Measurements from ENCODE around the gene NMD3.
"Not testable (repeated sequence)": the region's sequence is repeated elsewhere in the genome, so short reads cannot be mapped to it uniquely, and the experiment has no call there.

NMD3 gene

GRCh38 chr3:161273589-161274218 is 52.6 kb downstream of the NMD3 start:
- Histone ChIP-seq H3K18ac (ENCODE audit: low read length) (no peak overlapping the region), H3K27ac (ENCODE audit: low read depth, low read length) (no peak overlapping the region), H3K4me2 (ENCODE audit: low read length) (no peak overlapping the region), H2AFZ (ENCODE audit: insufficient read depth, low read length, poor library complexity) (no peak overlapping the region), H4K91ac (ENCODE audit: low read depth, low read length) (no peak overlapping the region), H2BK12ac (ENCODE audit: low read length) (no peak overlapping the region), H3K4me1 (ENCODE audit: control insufficient read depth in 1 of 2, insufficient read depth in 2 of 2, low read length in 2 of 2) (peaks cover 3 to 7% of the 10 kb centered on the region in 2 experiments), H3K14ac (ENCODE audit: low read length) (no peak overlapping the region), H4K12ac (ENCODE audit: low read depth, low read length) (no peak overlapping the region), H3K79me1 (ENCODE audit: low read length) (peaks cover 1% of the 10 kb centered on the region), H3K9me3 (ENCODE audit: insufficient read depth, low read depth, low read length) (peaks cover 4% of the 10 kb centered on the region), H3K4ac (ENCODE audit: low read depth, low read length) (no peak overlapping the region), H4K8ac (ENCODE audit: low read depth, low read length) (no peak overlapping the region), H2AK5ac (ENCODE audit: low read length) (no peak overlapping the region), H2BK120ac (ENCODE audit: insufficient read depth, low read length, poor library complexity) (no peak overlapping the region), H3K9ac (ENCODE audit: low read length) (no peak overlapping the region), H2BK5ac (ENCODE audit: low read depth, low read length, poor library complexity) (no peak overlapping the region), H3K4me3 (ENCODE audit: low read depth, low read length) (no peak overlapping the region), H3K27me3 (ENCODE audit: insufficient read depth, low read length) (no peaks in the 10 kb centered on the region), H3K36me3 (ENCODE audit: control insufficient read depth in 1 of 2, insufficient read depth in 2 of 2, low read length in 2 of 2) (no peaks in the 10 kb centered on the region), H3K23ac (ENCODE audit: low read length) (no peak overlapping the region), H3K79me2 (ENCODE audit: control insufficient read depth, insufficient read depth, low read length, poor library complexity) (no peaks in the 10 kb centered on the region)
- peak; percentile 6 to 71 for DNase-seq
- no CpG with 5 or more reads among the region's 3 CpGs for WGBS (ENCODE audit: extremely low coverage, insufficient coverage, insufficient read length)

GRCh38 chr3:161274691-161275298 is 53.7 kb downstream of the NMD3 start:
- Histone ChIP-seq H3K9me3 (ENCODE audit: insufficient read depth, low read depth, low read length) (peaks cover 4% of the 10 kb centered on the region), H3K4me3 (ENCODE audit: low read depth, low read length) (no peak overlapping the region), H3K9ac (ENCODE audit: low read length) (no peak overlapping the region), H4K91ac (ENCODE audit: low read depth, low read length) (no peak overlapping the region), H2AFZ (ENCODE audit: insufficient read depth, low read length, poor library complexity) (no peak overlapping the region), H3K4me2 (ENCODE audit: low read length) (no peak overlapping the region), H3K18ac (ENCODE audit: low read length) (no peak overlapping the region), H3K27me3 (ENCODE audit: insufficient read depth, low read length) (no peaks in the 10 kb centered on the region), H3K23ac (ENCODE audit: low read length) (no peak overlapping the region), H2BK12ac (ENCODE audit: low read length) (no peak overlapping the region), H4K12ac (ENCODE audit: low read depth, low read length) (no peak overlapping the region), H4K8ac (ENCODE audit: low read depth, low read length) (no peak overlapping the region), H2AK5ac (ENCODE audit: low read length) (no peak overlapping the region), H3K79me1 (ENCODE audit: low read length) (no peaks in the 10 kb centered on the region), H3K36me3 (ENCODE audit: control insufficient read depth in 1 of 2, insufficient read depth in 2 of 2, low read length in 2 of 2) (no peaks in the 10 kb centered on the region), H2BK120ac (ENCODE audit: insufficient read depth, low read length, poor library complexity) (no peak overlapping the region), H3K27ac (ENCODE audit: low read depth, low read length) (no peak overlapping the region), H3K4ac (ENCODE audit: low read depth, low read length) (no peak overlapping the region), H3K14ac (ENCODE audit: low read length) (no peak overlapping the region), H3K79me2 (ENCODE audit: control insufficient read depth, insufficient read depth, low read length, poor library complexity) (no peaks in the 10 kb centered on the region), H2BK5ac (ENCODE audit: low read depth, low read length, poor library complexity) (no peak overlapping the region), H3K4me1 (ENCODE audit: control insufficient read depth in 1 of 2, insufficient read depth in 2 of 2, low read length in 2 of 2) (no peaks in the 10 kb centered on the region)
- no CpG with 5 or more reads among the region's 4 CpGs for WGBS (ENCODE audit: extremely low coverage, insufficient coverage, insufficient read length)
- DNase-seq = peak in 1 of 2 donors; percentile 41

- H3K27me3 ChIP-seq (ENCODE audit: insufficient read depth, low read length) = no peaks in the 10 kb centered on the region
- no CpG with 5 or more reads among the region's 2 CpGs for WGBS (ENCODE audit: extremely low coverage, insufficient coverage, insufficient read length)
- no peak overlapping the region for H3K4ac ChIP-seq (ENCODE audit: low read depth, low read length)
Observed at GRCh38 chr3:161275919-161276318, 54.8 kb downstream of the NMD3 start.

GRCh38 chr3:161282387-161282786 is 61.3 kb downstream of the NMD3 start:
- not testable (repeated sequence) for H3K36me3 ChIP-seq (ENCODE audit: control insufficient read depth in 1 of 2, insufficient read depth in 2 of 2, low read length in 2 of 2); H3K18ac ChIP-seq (ENCODE audit: low read length); H3K4me2 ChIP-seq (ENCODE audit: low read length); H3K27me3 ChIP-seq (ENCODE audit: insufficient read depth, low read length); H2AFZ ChIP-seq (ENCODE audit: insufficient read depth, low read length, poor library complexity); DNase-seq; H2AK5ac ChIP-seq (ENCODE audit: low read length); H3K4me3 ChIP-seq (ENCODE audit: low read depth, low read length); H2BK12ac ChIP-seq (ENCODE audit: low read length); H3K4me1 ChIP-seq (ENCODE audit: control insufficient read depth in 1 of 2, insufficient read depth in 2 of 2, low read length in 2 of 2); H2BK120ac ChIP-seq (ENCODE audit: insufficient read depth, low read length, poor library complexity); H3K4ac ChIP-seq (ENCODE audit: low read depth, low read length); H4K91ac ChIP-seq (ENCODE audit: low read depth, low read length); H3K27ac ChIP-seq (ENCODE audit: low read depth, low read length); H3K9me3 ChIP-seq (ENCODE audit: insufficient read depth, low read depth, low read length); H3K14ac ChIP-seq (ENCODE audit: low read length); H3K79me2 ChIP-seq (ENCODE audit: control insufficient read depth, insufficient read depth, low read length, poor library complexity); H4K12ac ChIP-seq (ENCODE audit: low read depth, low read length); H3K79me1 ChIP-seq (ENCODE audit: low read length); H3K23ac ChIP-seq (ENCODE audit: low read length); H4K8ac ChIP-seq (ENCODE audit: low read depth, low read length); H2BK5ac ChIP-seq (ENCODE audit: low read depth, low read length, poor library complexity)
- whole genome bisulfite sequencing (ENCODE audit: extremely low coverage, insufficient coverage, insufficient read length) = no CpG with 5 or more reads among the region's 4 CpGs
- peak overlapping the region; percentile 58 for H3K9ac ChIP-seq (ENCODE audit: low read length)

More at GRCh38 chr3:161275919-161276318, 54.8 kb downstream of the NMD3 start:
- Histone ChIP-seq H3K4me2 (ENCODE audit: low read length) (no peak overlapping the region), H3K4me1 (ENCODE audit: control insufficient read depth in 1 of 2, insufficient read depth in 2 of 2, low read length in 2 of 2) (no peaks in the 10 kb centered on the region), H4K8ac (ENCODE audit: low read depth, low read length) (no peak overlapping the region), H3K79me2 (ENCODE audit: control insufficient read depth, insufficient read depth, low read length, poor library complexity) (no peaks in the 10 kb centered on the region), H2BK120ac (ENCODE audit: insufficient read depth, low read length, poor library complexity) (no peak overlapping the region), H4K12ac (ENCODE audit: low read depth, low read length) (no peak overlapping the region), H3K14ac (ENCODE audit: low read length) (no peak overlapping the region), H3K36me3 (ENCODE audit: control insufficient read depth in 1 of 2, insufficient read depth in 2 of 2, low read length in 2 of 2) (no peaks in the 10 kb centered on the region), H3K79me1 (ENCODE audit: low read length) (no peaks in the 10 kb centered on the region), H3K27ac (ENCODE audit: low read depth, low read length) (no peak overlapping the region), H2BK12ac (ENCODE audit: low read length) (no peak overlapping the region), H3K9me3 (ENCODE audit: insufficient read depth, low read depth, low read length) (peaks cover 4% of the 10 kb centered on the region), H3K9ac (ENCODE audit: low read length) (no peak overlapping the region), H2AFZ (ENCODE audit: insufficient read depth, low read length, poor library complexity) (no peak overlapping the region), H3K4me3 (ENCODE audit: low read depth, low read length) (no peak overlapping the region), H4K91ac (ENCODE audit: low read depth, low read length) (no peak overlapping the region), H3K18ac (ENCODE audit: low read length) (no peak overlapping the region), H2BK5ac (ENCODE audit: low read depth, low read length, poor library complexity) (no peak overlapping the region), H3K23ac (ENCODE audit: low read length) (no peak overlapping the region), H2AK5ac (ENCODE audit: low read length) (no peak overlapping the region)
- DNase-seq = no peak

Measured in trophoblast cell (in vitro differentiated cells and primary cell).